Ovary (tissue), 9 donors: ENCODE measurements around the gene AP1B1. TPM values are rescaled to one million over a fixed set of nuclear protein-coding genes. Genes with fewer than 3 reads are reported as not detected.

Experiments used
- DNase-seq, 5 donors: peaks; one replicate each; pipeline ENCODE4 v3.0.0-alpha.2; 2019 to 2020
- H3K27ac ChIP-seq, 2 donors: fragments of 200-600 bp; one replicate each; pipeline versions ENCODE4 v1.5.1 to v1.8.0; 2019 to 2022
- H3K27me3 ChIP-seq: fragments of 200-600 bp; one replicate; pipeline ENCODE4 v1.8.0; 2022
- H3K36me3 ChIP-seq: fragments of 200-600 bp; sonication (generic); one replicate; pipeline ENCODE4 v1.5.1; 2019
- H3K4me1 ChIP-seq: one replicate; pipeline ENCODE4 v1.8.1; 2013; ENCODE audit warnings: mild to moderate bottlenecking, moderate library complexity; ENCODE audit not compliant: insufficient read depth
- H3K4me3 ChIP-seq: fragments of 200-600 bp; sonication (generic); one replicate; pipeline ENCODE4 v1.5.1; 2017
- H3K9me3 ChIP-seq, 2 donors: fragments of 200-600 bp in 1 of 2; sonication (generic) in 1 of 2; one replicate each; pipeline versions ENCODE4 v1.5.1 to v1.8.1; 2013 to 2019; ENCODE audit warnings: mild to moderate bottlenecking in 1 of 2, moderate library complexity in 1 of 2
- EP300 ChIP-seq: sonication (generic); formaldehyde crosslinking; IDR thresholded peaks from one replicate; pipeline ENCODE4 v1.6.1; 2017; ENCODE audit warnings: antibody characterized with exemption
- POLR2A ChIP-seq: fragments of 450-650 bp; IDR thresholded peaks from one replicate; pipeline ENCODE4 v1.6.1; 2017; ENCODE audit warnings: antibody characterized with exemption, mild to moderate bottlenecking, moderate library complexity
- WGBS, 3 donors: extraction: QIAGEN DNeasy Blood & Tissue Kit in 1 of 3; methylation state at CpG; one replicate each; pipeline versions ENCODE4 v1.1.5 to v1.1.7; 2013 to 2017; 5-methylcytosine and 5-hydroxymethylcytosine counted together
- intact Hi-C, 4 donors: fragments of 100-400 bp; cut with DNase I; formaldehyde crosslinking; loops; one replicate each; pipeline versions ENCODE4 v1.11.0 to v1.15.1; 2022 to 2023
- polyA plus RNA-seq, 2 donors: library from polyadenylated mRNA; stranded (reverse); fragments of 200-250 nt in 1 of 2; fragments of 350-450 nt in 1 of 2; fragmentation: Illumina TruSeq in 1 of 2; extraction: RNeasy Lipid Tissue Mini Kit (QIAGEN cat#74804) in 1 of 2; gene quantifications; one replicate each; pipeline ENCODE4 v1.2.3, GENCODE V29; 2013 to 2014
- total RNA-seq, 7 donors: library from RNA; depleted of rRNA in 2 of 7; stranded (reverse); fragments of >200 nt in 2 of 7; fragmentation: NEBNext Ultra II Directional in 3 of 7; extraction: Animal tissue kit (Norgen Biotek cat#: 25700) in 3 of 7; gene quantifications; one replicate each; pipeline versions ENCODE4 v1.1.0 to v1.2.4, GENCODE V29; 2016 to 2023
- TF ChIP-seq, protein P1 (sequence below), 3 donors: fragments of 450-650 bp in 2 of 3; fragments of 200-600 bp in 1 of 3; IDR thresholded peaks; one replicate each; pipeline versions ENCODE4 v1.5.1 to v1.8.0; 2016 to 2022; ENCODE audit warnings: antibody characterized with exemption in 3 of 3, mild to moderate bottlenecking in 1 of 3
- donor health status: DM: no; HTN: no; CAD: no; lungs with moderate emphysema.
- donor health status: DM: no; HTN: no; CAD: no.
- donor health status: Bipolar disorder and iron deficiency.
- donor health status: DM: yes; HTN: yes; CAD: no.
- donor health status: DM: no; HTN: no; CAD: no.
- donor health status: DM: yes; HTN: yes; CAD: no.

AP1B1 gene
- total and polyA plus RNA-seq, 9 donors = 17.7 to 54.0 (median 36.8) TPM

DNA sequence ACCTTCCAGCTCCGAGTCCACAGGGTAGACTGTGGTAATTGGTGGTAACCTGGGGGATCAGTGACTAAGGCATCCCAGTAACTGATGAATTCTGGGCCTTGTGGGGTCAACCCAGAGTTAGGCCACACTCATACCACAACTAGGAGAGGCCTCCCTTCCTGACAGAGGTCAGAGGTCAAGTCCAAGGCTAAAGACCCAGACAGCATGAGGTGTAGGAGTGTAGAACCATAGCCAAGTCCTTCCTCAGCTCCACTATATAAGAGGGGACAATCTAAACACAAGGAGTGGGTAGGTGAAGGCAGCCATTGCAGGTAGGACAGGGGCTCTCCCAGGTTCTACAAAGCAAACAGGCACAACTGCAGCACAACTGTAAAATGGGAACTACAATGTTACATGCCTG, 4.6 kb downstream of the AP1B1 start:
- H3K36me3 ChIP-seq = no peaks in the 10 kb centered on the region
- H3K4me3 ChIP-seq = no peak overlapping the region
- peaks cover 3% of the 10 kb centered on the region for H3K4me1 ChIP-seq
- intact Hi-C loops = no loop called here
- TF ChIP-seq, protein P1, sequence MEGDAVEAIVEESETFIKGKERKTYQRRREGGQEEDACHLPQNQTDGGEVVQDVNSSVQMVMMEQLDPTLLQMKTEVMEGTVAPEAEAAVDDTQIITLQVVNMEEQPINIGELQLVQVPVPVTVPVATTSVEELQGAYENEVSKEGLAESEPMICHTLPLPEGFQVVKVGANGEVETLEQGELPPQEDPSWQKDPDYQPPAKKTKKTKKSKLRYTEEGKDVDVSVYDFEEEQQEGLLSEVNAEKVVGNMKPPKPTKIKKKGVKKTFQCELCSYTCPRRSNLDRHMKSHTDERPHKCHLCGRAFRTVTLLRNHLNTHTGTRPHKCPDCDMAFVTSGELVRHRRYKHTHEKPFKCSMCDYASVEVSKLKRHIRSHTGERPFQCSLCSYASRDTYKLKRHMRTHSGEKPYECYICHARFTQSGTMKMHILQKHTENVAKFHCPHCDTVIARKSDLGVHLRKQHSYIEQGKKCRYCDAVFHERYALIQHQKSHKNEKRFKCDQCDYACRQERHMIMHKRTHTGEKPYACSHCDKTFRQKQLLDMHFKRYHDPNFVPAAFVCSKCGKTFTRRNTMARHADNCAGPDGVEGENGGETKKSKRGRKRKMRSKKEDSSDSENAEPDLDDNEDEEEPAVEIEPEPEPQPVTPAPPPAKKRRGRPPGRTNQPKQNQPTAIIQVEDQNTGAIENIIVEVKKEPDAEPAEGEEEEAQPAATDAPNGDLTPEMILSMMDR (IDR thresholded peaks at IDR 0.05) = no peak
- no peak for TF ChIP-seq EP300
- no peak for DNase-seq
- WGBS, 3 donors = 86 to 91% (median 91%) methylated on average over 1 of the region's 1 CpG
- no peaks in the 10 kb centered on the region for H3K27me3 ChIP-seq
- no peak overlapping the region for H3K27ac ChIP-seq
- H3K9me3 ChIP-seq = no peaks in the 10 kb centered on the region

DNA sequence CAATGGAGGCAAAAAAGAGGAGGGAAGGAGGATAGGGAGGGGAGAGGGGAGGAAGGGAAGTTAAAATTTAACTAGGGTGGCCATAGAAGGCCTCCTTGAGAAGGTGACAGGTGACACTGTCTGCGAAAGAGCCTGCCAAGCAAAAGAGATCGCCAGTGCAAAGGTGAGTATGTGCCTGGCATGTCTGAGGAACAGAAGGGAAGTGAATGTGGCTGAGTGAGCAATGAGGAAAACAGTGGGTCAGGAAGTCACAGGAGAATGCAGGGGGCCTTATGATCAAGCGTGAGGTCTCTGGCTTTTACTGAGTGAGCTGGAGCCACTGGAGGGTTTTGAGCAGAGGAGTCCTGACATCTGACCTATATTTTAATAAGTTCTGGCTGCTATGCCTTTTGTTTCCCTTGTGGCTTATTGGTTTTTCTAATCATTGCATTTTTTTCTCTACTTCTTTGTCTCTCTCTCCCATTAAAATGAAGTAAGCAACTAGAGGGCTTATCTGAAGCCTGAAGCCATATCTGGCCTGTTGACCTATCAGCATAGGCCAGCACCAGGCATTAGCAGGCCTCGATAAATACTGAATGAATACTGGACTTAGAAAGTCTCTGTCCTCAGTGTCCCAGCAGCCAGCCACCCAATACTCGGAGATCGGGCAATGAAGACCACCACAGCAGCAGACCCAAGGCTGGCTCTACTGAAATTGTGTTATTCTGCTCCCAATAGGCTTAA, 5.6 kb downstream of the AP1B1 start:
- Histone ChIP-seq H3K9me3 (no peaks in the 10 kb centered on the region), H3K4me1 (peaks cover 3% of the 10 kb centered on the region), H3K36me3 (no peaks in the 10 kb centered on the region), H3K27ac (no peak overlapping the region), H3K4me3 (no peak overlapping the region), H3K27me3 (no peaks in the 10 kb centered on the region)
- DNase-seq = no peak
- TF ChIP-seq, protein P1 (IDR thresholded peaks at IDR 0.05) = no peak
- TF ChIP-seq POLR2A = no peak
- TF ChIP-seq EP300 = no peak
- intact Hi-C loops = no loop called here
- 84 to 88% (median 87%) methylated on average over 5 to 6 of the region's 6 CpGs for WGBS, 3 donors

DNA sequence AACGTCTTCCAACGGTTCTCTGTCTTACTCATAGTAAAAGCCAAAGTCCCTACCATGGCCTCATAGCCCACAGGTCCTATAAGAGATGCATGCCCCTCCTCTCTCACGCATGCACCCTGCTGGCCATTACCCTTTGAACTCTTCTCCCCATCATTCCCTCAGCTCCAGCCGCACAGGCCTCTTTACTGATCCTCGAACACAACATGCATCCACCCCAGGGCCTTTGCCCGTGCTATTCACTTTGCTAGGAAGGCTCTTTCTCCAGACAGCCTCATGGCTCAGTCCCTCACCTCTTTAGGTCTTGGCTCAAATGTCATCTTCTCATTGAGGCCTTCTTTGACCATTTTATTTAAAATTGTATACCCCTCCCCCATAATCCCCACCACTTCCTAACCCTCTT, 7.5 kb downstream of the AP1B1 start:
- Histone ChIP-seq H3K4me1 (no peaks in the 10 kb centered on the region), H3K9me3 (no peaks in the 10 kb centered on the region), H3K4me3 (no peak overlapping the region), H3K36me3 (no peaks in the 10 kb centered on the region), H3K27me3 (no peaks in the 10 kb centered on the region), H3K27ac (no peak overlapping the region)
- no peak for DNase-seq
- intact Hi-C loops = no loop called here
- 78 to 84% (median 82%) methylated on average over 6 of the region's 6 CpGs for WGBS, 3 donors
- TF ChIP-seq EP300 (no peak), POLR2A (no peak)
- TF ChIP-seq, protein P1 (IDR thresholded peaks at IDR 0.05) = no peak

DNA sequence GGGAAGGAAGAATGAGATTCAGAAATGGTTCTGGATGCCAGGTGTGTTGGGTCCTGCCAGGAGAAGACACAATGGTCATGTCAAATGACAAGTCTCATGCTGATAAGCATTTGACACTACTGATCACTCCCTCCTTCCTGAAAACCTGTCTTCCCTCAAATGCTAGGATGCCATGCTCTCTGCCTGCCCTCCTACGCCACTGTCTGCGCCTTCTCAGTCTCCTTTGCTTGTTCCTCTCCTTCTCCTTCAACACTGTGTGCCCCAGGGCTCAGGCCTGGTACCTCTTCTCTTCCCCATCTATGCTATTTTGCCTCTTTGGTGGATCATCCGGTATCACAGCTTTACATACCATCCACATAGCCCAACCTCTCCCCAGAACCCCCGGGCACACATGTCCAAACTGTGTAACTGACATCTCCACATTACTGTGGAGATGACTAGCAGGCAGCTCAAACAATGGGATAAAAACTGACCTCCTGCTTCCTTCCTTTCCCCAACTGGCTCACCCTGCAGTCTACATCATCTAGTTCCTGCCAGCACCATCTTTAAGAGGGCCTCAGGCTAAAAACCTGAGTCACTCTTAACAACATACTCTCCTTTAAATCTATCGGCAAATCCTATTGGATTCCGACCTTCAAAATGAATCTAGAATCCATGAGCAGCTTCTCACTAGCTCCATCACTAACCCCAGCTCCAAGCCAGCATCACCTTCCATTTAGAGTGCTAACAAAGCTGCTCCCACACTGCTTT, 8.2 kb downstream of the AP1B1 start:
- WGBS, 3 donors = 91 to 94% (median 94%) methylated on average over 6 of the region's 6 CpGs
- Histone ChIP-seq H3K36me3 (no peaks in the 10 kb centered on the region), H3K4me1 (no peaks in the 10 kb centered on the region), H3K9me3 (no peaks in the 10 kb centered on the region), H3K27ac (no peak overlapping the region), H3K4me3 (no peak overlapping the region), H3K27me3 (no peaks in the 10 kb centered on the region)
- intact Hi-C loops = no loop called here
- DNase-seq = peak in 1 of 5 donors; percentile 4
- TF ChIP-seq POLR2A = no peak
- TF ChIP-seq EP300 = no peak
- TF ChIP-seq, protein P1 (IDR thresholded peaks at IDR 0.05) = no peak
